HS-27A (cell line): ENCODE results near the gene PTPN7.
"Not testable (repeated sequence)": the region's sequence is repeated elsewhere in the genome, so short reads cannot be mapped to it uniquely, and the experiment has no call there.

Experiments
- DNase-seq: peaks from one replicate; pipeline ENCODE4 v3.0.0-alpha.2; 2012; ENCODE audit warnings: low read depth, missing footprints

The PTPN7 gene

DNA sequence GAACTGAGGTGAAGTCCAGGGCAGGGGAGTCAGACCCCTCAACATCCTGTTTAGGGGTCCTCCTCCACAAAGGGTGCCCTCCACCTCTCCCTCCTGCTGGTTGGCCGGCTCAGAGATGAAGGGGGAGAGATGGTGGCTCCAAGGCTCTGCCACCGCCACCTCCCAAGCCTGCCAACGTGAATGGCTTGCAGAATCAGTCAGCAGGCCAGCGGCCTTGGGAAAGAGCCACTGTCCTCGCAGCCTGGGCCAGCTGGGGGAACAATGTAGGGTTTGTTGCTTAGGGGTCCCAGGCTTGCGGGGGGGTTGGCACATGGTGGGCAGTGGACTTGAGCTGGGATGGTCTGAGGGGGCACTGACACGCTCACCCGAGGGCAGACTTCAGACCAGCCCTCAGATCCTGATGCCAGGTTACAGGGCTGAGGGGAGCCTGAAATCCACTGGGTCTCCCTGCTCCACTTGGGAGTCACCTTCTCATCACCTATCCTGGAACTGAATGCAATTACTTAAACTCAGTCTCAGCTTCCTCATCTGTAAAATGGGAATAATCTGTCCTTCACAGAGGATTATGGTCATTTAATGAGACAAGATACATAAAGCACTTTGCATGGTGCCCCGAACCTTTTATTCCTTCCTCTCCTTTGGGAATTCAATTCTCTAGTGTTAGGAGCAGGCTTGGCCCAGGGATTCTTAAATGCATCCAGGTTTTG is 29.4 kb downstream of the PTPN7 start:
- no peak for DNase-seq

- no peak for DNase-seq
Measured at GRCh38 chr1:202130297-202130721, 30.1 kb downstream of the PTPN7 start.

DNA sequence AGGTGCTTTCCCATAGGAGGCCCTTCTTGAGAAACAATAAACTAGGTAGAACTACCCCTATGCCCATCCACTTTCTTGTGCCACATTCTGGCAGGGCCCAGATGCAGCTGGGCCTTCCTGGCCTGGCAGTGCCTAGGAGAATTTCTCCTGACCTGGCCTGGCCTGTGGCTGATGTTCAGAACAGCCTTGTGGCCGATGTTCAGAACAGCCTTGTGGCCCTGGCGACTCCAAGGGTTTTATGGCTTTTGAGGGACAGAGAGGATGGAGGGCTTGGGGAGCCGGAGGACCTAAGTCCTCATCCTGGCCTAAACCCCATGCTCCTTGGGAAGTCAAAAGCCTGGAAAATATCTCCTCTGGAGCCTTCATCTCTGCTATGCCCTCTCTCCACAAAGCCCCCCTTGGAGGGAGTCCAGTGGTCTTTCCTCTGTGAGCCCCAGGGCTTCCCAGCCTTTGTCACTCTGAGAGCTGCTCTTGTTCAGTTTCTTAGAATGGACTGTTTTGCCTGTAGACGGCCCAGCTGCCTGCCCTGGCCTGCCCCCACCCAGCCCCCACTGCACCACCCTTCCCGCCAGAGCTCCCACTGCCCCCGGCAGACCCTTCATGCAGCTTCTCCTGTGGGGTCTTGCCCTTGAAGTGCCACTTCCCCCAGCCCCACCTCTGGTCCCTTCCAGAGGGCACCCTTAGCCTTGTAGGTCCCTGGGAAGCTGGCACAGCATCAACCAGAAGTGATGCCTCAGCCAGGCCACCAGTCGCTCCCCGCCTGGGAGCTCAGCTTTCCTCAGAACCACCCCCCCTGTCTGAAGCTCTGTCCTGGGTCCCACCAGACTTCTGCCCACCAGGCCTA is 30.7 kb downstream of the PTPN7 start:
- no peak for DNase-seq

DNA sequence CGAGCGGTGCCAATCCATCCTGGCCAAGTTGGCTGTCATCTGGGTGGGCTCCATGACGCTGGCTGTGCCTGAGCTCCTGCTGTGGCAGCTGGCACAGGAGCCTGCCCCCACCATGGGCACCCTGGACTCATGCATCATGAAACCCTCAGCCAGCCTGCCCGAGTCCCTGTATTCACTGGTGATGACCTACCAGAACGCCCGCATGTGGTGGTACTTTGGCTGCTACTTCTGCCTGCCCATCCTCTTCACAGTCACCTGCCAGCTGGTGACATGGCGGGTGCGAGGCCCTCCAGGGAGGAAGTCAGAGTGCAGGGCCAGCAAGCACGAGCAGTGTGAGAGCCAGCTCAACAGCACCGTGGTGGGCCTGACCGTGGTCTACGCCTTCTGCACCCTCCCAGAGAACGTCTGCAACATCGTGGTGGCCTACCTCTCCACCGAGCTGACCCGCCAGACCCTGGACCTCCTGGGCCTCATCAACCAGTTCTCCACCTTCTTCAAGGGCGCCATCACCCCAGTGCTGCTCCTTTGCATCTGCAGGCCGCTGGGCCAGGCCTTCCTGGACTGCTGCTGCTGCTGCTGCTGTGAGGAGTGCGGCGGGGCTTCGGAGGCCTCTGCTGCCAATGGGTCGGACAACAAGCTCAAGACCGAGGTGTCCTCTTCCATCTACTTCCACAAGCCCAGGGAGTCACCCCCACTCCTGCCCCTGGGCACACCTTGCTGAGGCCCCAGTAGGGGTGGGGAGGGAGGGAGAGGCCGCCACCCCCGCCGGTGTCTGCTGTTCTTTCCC is 32.4 kb downstream of the PTPN7 start:
- DNase-seq: no peak

DNA sequence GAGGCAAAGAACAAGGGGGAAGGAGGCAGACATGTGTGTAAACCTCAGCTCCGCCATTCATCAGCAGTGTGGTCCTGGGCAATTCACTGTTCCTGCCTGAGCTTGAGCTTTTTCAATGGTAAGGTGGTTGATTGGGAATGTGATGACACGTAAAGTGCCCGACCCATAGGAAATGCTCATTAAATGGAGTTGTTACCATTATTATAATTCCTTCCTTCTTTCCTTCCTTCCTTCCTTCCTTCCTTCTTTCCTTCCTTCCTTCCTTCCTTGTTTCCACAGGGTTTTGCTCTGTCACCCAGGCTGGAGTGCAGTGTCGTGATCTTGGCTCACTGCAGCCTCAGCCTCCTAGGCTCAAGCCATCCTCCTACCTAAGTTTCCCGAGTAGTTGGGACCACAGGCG is 33.3 kb downstream of the PTPN7 start:
- no peak for DNase-seq

DNA sequence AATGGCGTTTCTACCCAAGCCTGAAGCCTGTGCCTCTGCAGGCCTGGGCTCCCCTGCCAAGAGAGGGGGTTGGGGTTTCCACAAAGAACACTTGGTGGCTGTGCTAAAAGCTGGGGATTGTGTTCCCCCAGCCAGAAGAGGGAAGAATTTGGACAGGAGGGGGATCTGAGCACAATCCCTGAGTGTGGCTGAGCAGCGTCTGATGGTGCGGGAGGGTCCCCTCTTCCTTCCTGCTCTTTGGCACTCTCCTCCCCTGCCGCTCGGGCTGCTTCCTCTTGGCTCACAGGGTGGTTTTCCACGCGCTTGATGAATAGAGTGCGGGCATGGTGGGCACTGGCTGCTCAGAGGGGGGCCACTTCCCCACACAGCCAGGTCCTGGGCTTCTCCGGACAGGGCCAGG is 34.0 kb downstream of the PTPN7 start:
- no peak for DNase-seq

- DNase-seq: no peak
Measured at GRCh38 chr1:202125611-202126010, 34.8 kb downstream of the PTPN7 start.

DNA sequence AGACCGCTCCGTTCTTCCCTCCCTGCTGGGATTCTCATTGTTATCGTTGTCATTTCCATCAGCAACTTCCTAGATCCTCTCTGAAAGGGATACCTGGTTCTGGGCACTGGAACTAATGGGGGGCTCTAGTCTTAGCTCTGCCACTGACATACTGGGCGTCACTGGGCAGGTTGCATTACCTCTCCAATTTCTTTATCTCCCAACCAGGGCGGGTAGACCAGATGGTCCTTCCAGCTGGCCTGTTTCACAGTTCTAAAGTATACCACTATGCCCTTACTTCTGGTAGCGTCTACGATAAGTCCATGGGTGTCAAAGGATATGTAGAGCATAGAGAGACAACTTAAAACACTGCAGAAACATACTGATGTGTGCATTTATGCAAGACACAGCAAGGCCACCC is 36.3 kb downstream of the PTPN7 start:
- DNase-seq: no peak

DNA sequence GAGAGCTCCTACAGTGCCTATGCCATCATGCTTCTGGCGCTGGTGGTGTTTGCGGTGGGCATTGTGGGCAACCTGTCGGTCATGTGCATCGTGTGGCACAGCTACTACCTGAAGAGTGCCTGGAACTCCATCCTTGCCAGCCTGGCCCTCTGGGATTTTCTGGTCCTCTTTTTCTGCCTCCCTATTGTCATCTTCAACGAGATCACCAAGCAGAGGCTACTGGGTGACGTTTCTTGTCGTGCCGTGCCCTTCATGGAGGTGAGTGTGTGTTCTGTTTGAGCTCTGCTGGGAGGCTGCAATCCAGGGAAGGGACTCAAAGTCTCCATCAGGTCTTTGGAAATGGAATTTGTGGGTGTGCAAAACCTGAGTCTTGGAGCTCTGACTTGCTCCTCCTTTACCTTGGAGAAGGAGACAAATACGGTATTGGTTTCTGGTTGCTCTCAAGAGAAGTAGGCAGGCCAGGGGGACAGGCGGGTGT is 37.0 kb downstream of the PTPN7 start:
- no peak for DNase-seq

- DNase-seq: no peak
Measured at GRCh38 chr1:202122639-202123335, 37.6 kb downstream of the PTPN7 start, which contains the start of gene GPR37L1. Gene GPR37L1 (plus strand): TSS chr1:202122917. CDS start chr1:202122964, 47 bp downstream.

DNA sequence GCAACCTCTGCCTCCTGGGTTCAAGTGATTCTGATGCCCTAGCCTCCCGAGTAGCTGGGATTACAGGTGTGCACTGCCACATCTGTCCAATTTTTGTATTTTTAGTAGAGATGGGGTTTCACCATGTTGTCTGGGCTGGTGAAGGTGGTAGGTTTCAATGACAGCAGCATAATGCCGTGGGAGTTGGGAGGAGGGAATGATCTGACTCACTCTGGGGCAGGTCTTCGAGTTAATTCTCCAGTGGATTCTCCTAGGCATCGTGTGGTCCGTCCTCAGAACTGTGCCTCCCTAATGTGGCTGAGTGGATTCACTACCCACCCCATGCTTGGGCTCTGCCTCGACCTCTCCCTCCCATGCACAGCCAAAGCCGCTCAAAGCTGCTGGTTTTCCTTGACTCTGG is 39.4 kb downstream of the PTPN7 start:
- DNase-seq: no peak

GRCh38 chr1:202117898-202118371 is 42.5 kb downstream of the PTPN7 start:
- no peak for DNase-seq

- DNase-seq: no peak
Measured at GRCh38 chr1:202116287-202116686, 44.1 kb downstream of the PTPN7 start.

- DNase-seq: no peak
Measured at GRCh38 chr1:202113690-202114300, 46.6 kb downstream of the PTPN7 start.

GRCh38 chr1:202112859-202113689 is 47.3 kb downstream of the PTPN7 start:
- no peak for DNase-seq

DNA sequence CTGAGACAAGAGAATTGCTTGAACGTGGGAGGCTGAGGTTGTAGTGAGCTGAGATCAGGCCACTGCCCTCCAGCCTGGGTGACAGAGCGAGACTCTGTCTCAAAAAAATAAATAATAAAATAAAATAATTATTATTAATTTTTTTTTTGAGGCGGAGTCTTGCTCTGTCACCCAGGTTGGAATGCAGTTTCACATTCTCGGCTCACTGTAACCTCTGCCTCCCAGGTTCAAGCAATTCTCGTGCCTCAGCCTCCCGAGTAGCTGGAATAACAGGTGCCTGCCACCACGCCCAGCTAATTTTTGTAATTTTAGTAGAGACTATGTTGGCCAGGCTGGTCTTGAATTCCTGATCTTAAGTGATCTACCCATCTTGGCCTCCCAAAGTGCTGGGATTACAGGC is 48.8 kb downstream of the PTPN7 start:
- DNase-seq: not testable (repeated sequence)

DNA sequence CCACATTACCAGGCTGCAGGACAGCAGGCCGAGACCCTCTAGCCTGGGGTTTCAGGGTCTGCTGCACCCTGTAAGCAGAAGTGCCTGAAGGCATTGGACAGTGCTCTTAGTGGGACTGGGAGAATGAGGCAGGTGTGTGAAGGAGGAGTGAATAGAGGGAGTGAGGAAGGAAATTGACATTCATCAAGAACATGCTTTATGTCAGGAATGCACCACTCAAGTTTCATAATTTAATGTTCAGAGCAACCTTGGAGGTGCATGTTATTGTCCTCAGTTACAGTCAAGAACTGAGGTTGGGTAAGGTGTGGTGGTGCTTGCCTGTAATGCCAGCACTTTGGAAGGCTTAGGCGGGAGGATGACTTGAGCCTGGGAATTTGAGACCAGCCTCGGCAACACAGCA is 49.4 kb downstream of the PTPN7 start:
- DNase-seq: no peak

DNA sequence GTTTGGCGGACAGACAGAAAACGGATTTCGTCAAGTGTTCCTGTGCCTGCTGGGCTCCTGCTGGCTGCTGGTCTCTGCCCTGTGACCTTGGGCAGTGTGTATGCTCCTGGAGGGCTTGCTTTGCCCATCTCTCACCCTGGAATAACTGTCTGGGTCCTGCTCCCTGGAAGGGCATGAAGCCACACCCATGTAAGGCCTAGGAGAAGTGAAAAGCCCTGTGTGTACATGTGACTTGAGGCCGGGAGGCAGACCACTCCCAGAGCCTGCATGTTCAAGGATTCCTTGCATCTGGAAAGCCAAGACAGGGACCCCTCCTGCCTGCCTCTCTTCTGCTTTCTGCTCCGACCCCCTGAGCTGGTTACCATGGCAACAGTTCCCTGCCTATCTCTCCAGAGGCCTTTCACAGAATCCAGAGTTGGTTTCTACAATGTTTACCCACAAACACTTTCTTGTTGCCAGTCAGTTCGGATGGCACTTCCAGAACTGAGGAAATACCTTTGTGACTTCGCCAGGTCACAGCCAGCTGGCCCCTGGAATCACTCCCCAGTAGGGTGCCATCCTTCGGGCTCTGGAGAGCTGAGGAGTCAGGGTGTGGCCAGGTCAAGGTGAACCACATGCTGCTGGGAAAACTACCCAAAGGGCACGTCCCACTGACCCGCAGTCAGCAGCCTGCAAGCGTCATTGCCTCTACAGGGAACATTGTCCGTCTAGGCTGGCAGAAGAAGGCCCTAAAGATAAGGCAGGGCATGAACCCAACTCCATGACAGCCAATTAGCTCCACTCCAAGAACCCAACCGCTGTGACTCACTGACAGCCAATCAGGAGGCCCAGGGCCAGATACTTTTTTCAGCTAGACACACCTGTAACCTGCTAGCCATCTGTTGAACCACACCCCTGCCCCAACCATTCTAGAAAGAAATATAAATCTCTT is 52.3 kb downstream of the PTPN7 start:
- no peak for DNase-seq

- no peak for DNase-seq
Measured at GRCh38 chr1:202107321-202107761, 53.1 kb downstream of the PTPN7 start.
